OCI-LY7 (cell line): ENCODE results near the gene SLC47A1. TPM values are rescaled to one million over a fixed set of nuclear protein-coding genes. Genes with fewer than 3 reads are reported as not detected.

ENCODE experiments used
- BruUV-seq: library from RNA; stranded (reverse); fragments of 400-500 nt; replicated peaks from 2 replicates; lab custom pipeline; 2021; lab: Mats Ljungman, UMichigan
- CTCF ChIA-PET: fragments of 300-600 bp; sonication (Branson Sonifier 250); formaldehyde crosslinking; loops from one replicate; lab custom pipeline; 2022; ENCODE audit warnings: antibody characterized with exemption; ENCODE audit not compliant: unreplicated experiment; lab: Charles Lee
- POLR2A ChIA-PET: fragments of 300-600 bp; sonication (Branson Sonifier 250); formaldehyde crosslinking; loops from one replicate; lab custom pipeline; 2022; ENCODE audit warnings: antibody characterized with exemption; lab: Charles Lee
- DNase-seq: peaks from one replicate; pipeline ENCODE4 v3.0.0-alpha.2; 2015; ENCODE audit warnings: low spot score
- H2AFZ ChIP-seq: fragments of 200-600 bp; sonication (generic), shearing (Covaris generic); 2 replicates; pipeline ENCODE4 v1.6.1; 2014; ENCODE audit warnings: mild to moderate bottlenecking, antibody characterized with exemption, low read length, moderate library complexity
- H3K27ac ChIP-seq: fragments of 200-600 bp; sonication (generic); 2 replicates; pipeline ENCODE4 v1.5.1; 2014; ENCODE audit warnings: mixed run types, low read depth, mild to moderate bottlenecking, moderate library complexity, low read length, inconsistent platforms; ENCODE audit not compliant: poor library complexity, severe bottlenecking
- H3K36me3 ChIP-seq: fragments of 200-600 bp; sonication (generic); 2 replicates; pipeline ENCODE4 v1.6.1; 2014; ENCODE audit warnings: mild to moderate bottlenecking, antibody characterized with exemption, low read length, moderate library complexity, mixed read lengths; ENCODE audit not compliant: insufficient read depth
- H3K4me1 ChIP-seq: fragments of 200-600 bp; sonication (generic); 2 replicates; pipeline ENCODE4 v1.5.1; 2014; ENCODE audit warnings: mild to moderate bottlenecking, low read length; ENCODE audit not compliant: insufficient read depth, poor library complexity, severe bottlenecking
- H3K4me2 ChIP-seq: fragments of 200-600 bp; sonication (generic); 2 replicates; pipeline ENCODE4 v1.6.1; 2014; ENCODE audit warnings: mild to moderate bottlenecking, low read length
- H3K4me3 ChIP-seq: fragments of 200-600 bp; sonication (generic); 2 replicates; pipeline ENCODE4 v1.5.1; 2014; ENCODE audit warnings: mild to moderate bottlenecking, low read depth, low read length; ENCODE audit not compliant: poor library complexity, severe bottlenecking
- H3K79me2 ChIP-seq: fragments of 200-600 bp; sonication (generic); 2 replicates; pipeline ENCODE4 v1.6.1; 2016; ENCODE audit warnings: low read depth, mild to moderate bottlenecking, low read length, moderate library complexity, mixed read lengths; ENCODE audit not compliant: insufficient read depth
- H3K9me2 ChIP-seq: fragments of 200-600 bp; sonication (generic); 2 replicates; pipeline ENCODE4 v1.6.1; 2016; ENCODE audit warnings: mild to moderate bottlenecking, low read length, mixed read lengths; ENCODE audit not compliant: insufficient read depth
- H3K9me3 ChIP-seq: fragments of 200-600 bp; sonication (generic); 2 replicates; pipeline ENCODE4 v1.6.1; 2014; ENCODE audit warnings: mild to moderate bottlenecking, mixed run types, low read length, mixed read lengths
- H4K20me1 ChIP-seq: fragments of 200-600 bp; sonication (generic); 2 replicates; pipeline ENCODE4 v1.6.1; 2014; ENCODE audit warnings: mild to moderate bottlenecking, antibody characterized with exemption, low read length, moderate library complexity, mixed read lengths; ENCODE audit not compliant: insufficient read depth
- EZH2phosphoT487 ChIP-seq: fragments of 200-600 bp; sonication (generic); IDR thresholded peaks from 2 replicates; pipeline ENCODE4 v1.6.1; 2018; ENCODE audit warnings: low read depth, borderline replicate concordance, mild to moderate bottlenecking, mixed run types, antibody characterized with exemption, low read length, moderate library complexity, mixed read lengths
- intact Hi-C: fragments of 100-400 bp; cut with micrococcal nuclease; formaldehyde crosslinking; loops from one replicate; pipeline ENCODE4 v1.10.0; 2022; ENCODE audit not compliant: unreplicated experiment
- total RNA-seq, 2 experiments: library from RNA; depleted of rRNA in 1 of 2; stranded (reverse); fragments of >200 nt in 1 of 2; shearing (Covaris generic) in 1 of 2; gene quantifications; 2 replicates each; pipeline ENCODE4 v1.2.3, GENCODE V29; 2014 to 2022
- TF ChIP-seq, protein P1 (sequence below): fragments of 200-600 bp; sonication (generic); conservative IDR thresholded peaks from 2 replicates; pipeline ENCODE4 v1.5.1; 2014; ENCODE audit warnings: mild to moderate bottlenecking, antibody characterized with exemption, low read length, moderate library complexity, mixed read lengths

SLC47A1 gene
- total RNA-seq, 2 experiments from 2014 or later, result not detected

DNA sequence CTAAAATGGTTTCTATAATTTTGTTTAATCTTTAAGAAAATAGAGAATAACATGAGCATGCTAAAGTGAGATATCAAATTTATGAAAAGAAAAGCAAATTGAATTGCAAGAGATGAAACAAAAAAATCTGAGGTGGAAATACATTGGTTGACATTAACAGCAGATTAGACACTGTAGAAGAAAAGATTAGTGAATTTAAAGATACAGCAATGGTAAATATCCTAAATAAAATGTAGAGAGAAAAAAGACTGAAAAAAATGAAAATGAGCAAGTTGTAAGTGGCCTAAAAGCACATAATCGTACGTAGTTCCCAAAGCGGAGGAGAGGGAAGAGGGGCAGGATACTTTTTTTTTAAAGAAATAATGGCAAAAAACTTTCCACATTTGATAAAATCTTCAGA is 84.4 kb downstream of the SLC47A1 start:
- CTCF ChIA-PET, result no interaction called here
- Histone ChIP-seq H4K20me1 (no peaks in the 10 kb centered on the region), H3K36me3 (no peaks in the 10 kb centered on the region), H3K4me3 (no peak overlapping the region), H3K9me2 (no peaks in the 10 kb centered on the region), H3K4me2 (no peak overlapping the region), H3K27ac (no peak overlapping the region), H3K9me3 (peaks cover 21% of the 10 kb centered on the region; the same call in 1 of the 2 replicates), H3K79me2 (no peaks in the 10 kb centered on the region), H3K4me1 (no peaks in the 10 kb centered on the region), H2AFZ (no peak overlapping the region)
- POLR2A ChIA-PET, result no interaction called here
- no TSS peak for BruUV-seq
- no peak for TF ChIP-seq EZH2phosphoT487
- TF ChIP-seq, protein P1, sequence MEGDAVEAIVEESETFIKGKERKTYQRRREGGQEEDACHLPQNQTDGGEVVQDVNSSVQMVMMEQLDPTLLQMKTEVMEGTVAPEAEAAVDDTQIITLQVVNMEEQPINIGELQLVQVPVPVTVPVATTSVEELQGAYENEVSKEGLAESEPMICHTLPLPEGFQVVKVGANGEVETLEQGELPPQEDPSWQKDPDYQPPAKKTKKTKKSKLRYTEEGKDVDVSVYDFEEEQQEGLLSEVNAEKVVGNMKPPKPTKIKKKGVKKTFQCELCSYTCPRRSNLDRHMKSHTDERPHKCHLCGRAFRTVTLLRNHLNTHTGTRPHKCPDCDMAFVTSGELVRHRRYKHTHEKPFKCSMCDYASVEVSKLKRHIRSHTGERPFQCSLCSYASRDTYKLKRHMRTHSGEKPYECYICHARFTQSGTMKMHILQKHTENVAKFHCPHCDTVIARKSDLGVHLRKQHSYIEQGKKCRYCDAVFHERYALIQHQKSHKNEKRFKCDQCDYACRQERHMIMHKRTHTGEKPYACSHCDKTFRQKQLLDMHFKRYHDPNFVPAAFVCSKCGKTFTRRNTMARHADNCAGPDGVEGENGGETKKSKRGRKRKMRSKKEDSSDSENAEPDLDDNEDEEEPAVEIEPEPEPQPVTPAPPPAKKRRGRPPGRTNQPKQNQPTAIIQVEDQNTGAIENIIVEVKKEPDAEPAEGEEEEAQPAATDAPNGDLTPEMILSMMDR, result no peak
- intact Hi-C loops, result no loop called here
- DNase-seq, result no peak

DNA sequence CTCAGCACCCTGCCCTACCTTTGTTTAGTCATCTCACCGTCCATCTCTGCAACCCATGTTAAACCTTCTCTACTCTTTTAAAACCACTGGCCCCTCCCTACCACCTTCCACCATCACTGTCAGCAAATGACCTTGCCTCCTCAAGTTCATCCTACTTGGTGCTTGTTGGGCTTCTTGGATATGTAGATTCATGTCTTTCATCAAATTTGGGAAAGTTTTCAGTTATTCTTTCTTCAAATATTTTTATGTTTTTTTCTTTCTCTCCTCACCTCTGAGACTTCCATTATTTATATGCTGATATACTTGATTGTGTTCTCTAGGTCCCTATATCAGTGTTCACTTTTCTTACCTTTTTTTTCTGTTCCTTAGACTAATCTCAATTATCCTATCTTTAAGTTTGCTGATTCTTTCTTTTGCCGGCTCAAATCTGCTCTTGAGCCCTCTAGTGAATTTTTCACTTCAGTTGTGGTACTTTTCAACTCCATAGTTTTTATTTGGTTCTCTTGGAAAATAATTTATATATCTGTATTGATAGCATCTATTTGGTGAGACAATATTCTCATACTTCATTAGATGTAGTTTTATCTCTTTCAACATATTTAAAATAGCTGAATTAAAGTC is 86.2 kb downstream of the SLC47A1 start:
- BruUV-seq, result no TSS peak
- DNase-seq, result no peak
- intact Hi-C loops, result no loop called here
- no peaks in the 10 kb centered on the region for H3K36me3 ChIP-seq
- H3K9me2 ChIP-seq, result no peaks in the 10 kb centered on the region
- H3K79me2 ChIP-seq, result no peaks in the 10 kb centered on the region
- H4K20me1 ChIP-seq, result no peaks in the 10 kb centered on the region
- H3K4me3 ChIP-seq, result no peak overlapping the region
- TF ChIP-seq, protein P1, result no peak
- TF ChIP-seq EZH2phosphoT487, result no peak
- peaks cover 21% of the 10 kb centered on the region; the same call in 1 of the 2 replicates for H3K9me3 ChIP-seq
- no peak overlapping the region for H3K4me2 ChIP-seq
- CTCF ChIA-PET, result no interaction called here
- no peaks in the 10 kb centered on the region for H3K4me1 ChIP-seq
- H2AFZ ChIP-seq, result no peak overlapping the region
- POLR2A ChIA-PET, result no interaction called here
- no peak overlapping the region for H3K27ac ChIP-seq

DNA sequence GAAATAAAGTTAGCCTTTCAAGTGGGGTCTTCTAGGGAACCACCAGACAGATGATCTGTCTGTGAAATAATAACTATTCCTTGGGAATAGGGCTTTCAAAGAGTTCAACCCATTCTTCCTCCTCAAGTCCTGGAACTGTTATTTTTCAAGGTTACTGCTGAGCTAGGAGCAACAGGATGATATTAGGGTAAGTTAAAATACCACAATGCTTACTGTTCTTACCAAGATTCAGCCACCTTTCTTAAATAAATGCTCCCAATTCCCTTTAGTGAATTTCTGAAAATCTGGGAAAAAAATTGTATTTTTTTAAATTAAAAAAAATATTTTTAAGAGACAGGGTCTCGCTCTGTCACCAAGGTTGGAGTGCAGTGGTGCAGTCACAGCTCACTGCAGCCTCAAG is 88.0 kb downstream of the SLC47A1 start:
- no peaks in the 10 kb centered on the region for H3K36me3 ChIP-seq
- CTCF ChIA-PET, result no interaction called here
- H3K4me2 ChIP-seq, result no peak overlapping the region
- H3K4me1 ChIP-seq, result no peaks in the 10 kb centered on the region
- intact Hi-C loops, result no loop called here
- no peaks in the 10 kb centered on the region for H4K20me1 ChIP-seq
- no peak overlapping the region for H3K4me3 ChIP-seq
- no peak for DNase-seq
- H3K27ac ChIP-seq, result no peak overlapping the region
- POLR2A ChIA-PET, result no interaction called here
- no peak overlapping the region for H2AFZ ChIP-seq
- no peaks in the 10 kb centered on the region for H3K79me2 ChIP-seq
- TF ChIP-seq EZH2phosphoT487, result no peak
- TF ChIP-seq, protein P1, result no peak
- no peaks in the 10 kb centered on the region for H3K9me2 ChIP-seq
- peaks cover 21% of the 10 kb centered on the region; the same call in 1 of the 2 replicates for H3K9me3 ChIP-seq
- no TSS peak for BruUV-seq
